ENCODE measurements around the gene SLX4IP.
"Not testable (repeated sequence)": the region's sequence is repeated elsewhere in the genome, so short reads cannot be mapped to it uniquely, and the experiment has no call there.

SLX4IP gene

GRCh38 chr20:10434832-10435812 lies at the start of gene SLX4IP:
Gene SLX4IP (plus strand): TSS chr20:10435305. CDS start chr20:10458205, 22,900 bp downstream.
- peak; percentile 91 for DNase-seq

- DNase-seq = no peak
Measured at GRCh38 chr20:10385850-10386544, 49.1 kb upstream of the SLX4IP start.

- no peak for DNase-seq
Measured at GRCh38 chr20:10387686-10388085, 47.4 kb upstream of the SLX4IP start.

- no peak for DNase-seq
Measured at GRCh38 chr20:10388597-10388996, 46.5 kb upstream of the SLX4IP start.

GRCh38 chr20:10390709-10391108 lies 44.4 kb upstream of the SLX4IP start:
- no peak for DNase-seq

GRCh38 chr20:10394752-10395151 lies 40.4 kb upstream of the SLX4IP start:
- DNase-seq = not testable (repeated sequence)

GRCh38 chr20:10398834-10399369 lies 36.2 kb upstream of the SLX4IP start:
- no peak for DNase-seq

GRCh38 chr20:10402938-10403608 lies 32.0 kb upstream of the SLX4IP start:
- no peak for DNase-seq

GRCh38 chr20:10404023-10404628 lies 31.0 kb upstream of the SLX4IP start:
- no peak for DNase-seq

- no peak for DNase-seq
Measured at GRCh38 chr20:10404959-10405530, 30.1 kb upstream of the SLX4IP start.

- DNase-seq = no peak
Measured at GRCh38 chr20:10408108-10408813, 26.8 kb upstream of the SLX4IP start.

- DNase-seq = no peak
Measured at GRCh38 chr20:10411673-10412072, 23.4 kb upstream of the SLX4IP start.

- DNase-seq = no peak
Measured at GRCh38 chr20:10412591-10413408, 22.3 kb upstream of the SLX4IP start.

- no peak for DNase-seq
Measured at GRCh38 chr20:10415013-10415650, 20.0 kb upstream of the SLX4IP start.

GRCh38 chr20:10417218-10417617 lies 17.9 kb upstream of the SLX4IP start:
- DNase-seq = not testable (repeated sequence)

- DNase-seq = no peak
Measured at GRCh38 chr20:10419550-10420133, 15.5 kb upstream of the SLX4IP start.

- no peak for DNase-seq
Measured at GRCh38 chr20:10423735-10424134, 11.4 kb upstream of the SLX4IP start.

- peak; percentile 28 for DNase-seq
Measured at GRCh38 chr20:10427060-10427692, 7.9 kb upstream of the SLX4IP start.

- no peak for DNase-seq
Measured at GRCh38 chr20:10428008-10428407, 7.1 kb upstream of the SLX4IP start.

Measured in CD4-positive, alpha-beta T cell treated with Interleukin-15 for 1 hour (primary cell).